RWPE1 (cell line): ENCODE measurements around the gene ALKBH7.
A peak's percentile ranks its signal among the peaks of the same experiment; 100 is the strongest.

Experiments
- CTCF ChIA-PET: fragments of 350-600 bp; sonication (Branson Sonifier 250); formaldehyde crosslinking; extraction: SDS; loops from one replicate; lab custom pipeline; 2021; lab: Yijun Ruan, JAX
- POLR2A ChIA-PET: fragments of 400-600 bp; formaldehyde crosslinking; extraction: SDS; loops from one replicate; lab custom pipeline; 2020; ENCODE audit warnings: antibody characterized with exemption; ENCODE audit not compliant: low non-redundant PET; lab: Yijun Ruan, JAX
- DNase-seq: peaks from one replicate; pipeline ENCODE4 v3.0.0; 2012; ENCODE audit warnings: low spot score
- H3K27ac ChIP-seq: fragments of 450-650 bp; 2 replicates; pipeline ENCODE4 v1.5.1; 2017
- TF ChIP-seq, protein P1 (sequence below): fragments of 450-650 bp; conservative IDR thresholded peaks from 2 replicates; pipeline ENCODE4 v1.5.1; 2017; ENCODE audit warnings: low read depth, mild to moderate bottlenecking

ALKBH7 gene, protein sequence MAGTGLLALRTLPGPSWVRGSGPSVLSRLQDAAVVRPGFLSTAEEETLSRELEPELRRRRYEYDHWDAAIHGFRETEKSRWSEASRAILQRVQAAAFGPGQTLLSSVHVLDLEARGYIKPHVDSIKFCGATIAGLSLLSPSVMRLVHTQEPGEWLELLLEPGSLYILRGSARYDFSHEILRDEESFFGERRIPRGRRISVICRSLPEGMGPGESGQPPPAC

DNA sequence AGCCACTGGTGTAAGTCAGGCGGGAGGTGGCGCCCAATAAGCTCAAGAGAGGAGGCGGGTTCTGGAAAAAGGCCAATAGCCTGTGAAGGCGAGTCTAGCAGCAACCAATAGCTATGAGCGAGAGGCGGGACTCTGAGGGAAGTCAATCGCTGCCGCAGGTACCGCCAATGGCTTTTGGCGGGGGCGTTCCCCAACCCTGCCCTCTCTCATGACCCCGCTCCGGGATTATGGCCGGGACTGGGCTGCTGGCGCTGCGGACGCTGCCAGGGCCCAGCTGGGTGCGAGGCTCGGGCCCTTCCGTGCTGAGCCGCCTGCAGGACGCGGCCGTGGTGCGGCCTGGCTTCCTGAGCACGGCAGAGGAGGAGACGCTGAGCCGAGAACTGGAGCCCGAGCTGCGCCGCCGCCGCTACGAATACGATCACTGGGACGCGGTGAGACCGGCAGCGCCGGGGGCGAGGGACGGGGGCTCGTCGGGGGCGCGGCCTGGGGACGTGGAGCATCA is at the start of gene ALKBH7:
ALKBH7 (plus strand) TSS at position 201 of the 502 bp plus-strand sequence; CDS start at position 228, 27 bp downstream.
- TF ChIP-seq, protein P1, sequence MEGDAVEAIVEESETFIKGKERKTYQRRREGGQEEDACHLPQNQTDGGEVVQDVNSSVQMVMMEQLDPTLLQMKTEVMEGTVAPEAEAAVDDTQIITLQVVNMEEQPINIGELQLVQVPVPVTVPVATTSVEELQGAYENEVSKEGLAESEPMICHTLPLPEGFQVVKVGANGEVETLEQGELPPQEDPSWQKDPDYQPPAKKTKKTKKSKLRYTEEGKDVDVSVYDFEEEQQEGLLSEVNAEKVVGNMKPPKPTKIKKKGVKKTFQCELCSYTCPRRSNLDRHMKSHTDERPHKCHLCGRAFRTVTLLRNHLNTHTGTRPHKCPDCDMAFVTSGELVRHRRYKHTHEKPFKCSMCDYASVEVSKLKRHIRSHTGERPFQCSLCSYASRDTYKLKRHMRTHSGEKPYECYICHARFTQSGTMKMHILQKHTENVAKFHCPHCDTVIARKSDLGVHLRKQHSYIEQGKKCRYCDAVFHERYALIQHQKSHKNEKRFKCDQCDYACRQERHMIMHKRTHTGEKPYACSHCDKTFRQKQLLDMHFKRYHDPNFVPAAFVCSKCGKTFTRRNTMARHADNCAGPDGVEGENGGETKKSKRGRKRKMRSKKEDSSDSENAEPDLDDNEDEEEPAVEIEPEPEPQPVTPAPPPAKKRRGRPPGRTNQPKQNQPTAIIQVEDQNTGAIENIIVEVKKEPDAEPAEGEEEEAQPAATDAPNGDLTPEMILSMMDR, result no peak
- H3K27ac ChIP-seq, result peak within 1 kb of the TSS; percentile 98
- CTCF ChIA-PET, result interaction anchor here (0.9 kb wide), 1 partner anchor 350 kb away, joined by 5 read pairs; no protein-coding TSS in a partner anchor
- POLR2A ChIA-PET, result interaction anchor here (0.6 to 1.0 kb wide), 3 partner anchors 24 to 158 kb away, joined by 3 to 9 read pairs (median 8); partner anchors contain the start of gene TNFSF9
- DNase-seq, result peak; percentile 95

DNA sequence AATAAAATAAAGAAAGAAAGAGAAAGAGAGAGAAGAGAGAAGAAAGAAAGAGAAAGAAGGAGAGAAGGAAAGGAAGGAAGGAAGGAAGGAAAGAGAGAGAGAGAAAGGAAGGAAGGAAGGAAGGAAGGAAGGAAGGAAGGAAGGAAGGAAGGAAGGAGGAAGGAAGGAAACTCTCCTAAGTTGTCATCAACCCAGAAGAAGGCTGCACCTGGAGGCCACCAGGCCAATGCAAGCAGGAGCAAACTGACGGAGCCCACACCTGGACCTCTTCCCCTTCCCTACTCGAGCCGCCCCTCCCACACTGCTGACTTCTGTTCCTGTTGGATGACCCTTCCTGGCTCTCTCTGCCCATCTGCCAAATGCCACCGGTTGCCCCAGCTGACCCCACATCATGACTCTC is 47.8 kb upstream of the ALKBH7 start:
- TF ChIP-seq, protein P1, result no peak
- no peak for DNase-seq
- ChIA-PET CTCF (no interaction called here), POLR2A (no interaction called here)
- no peak overlapping the region for H3K27ac ChIP-seq

DNA sequence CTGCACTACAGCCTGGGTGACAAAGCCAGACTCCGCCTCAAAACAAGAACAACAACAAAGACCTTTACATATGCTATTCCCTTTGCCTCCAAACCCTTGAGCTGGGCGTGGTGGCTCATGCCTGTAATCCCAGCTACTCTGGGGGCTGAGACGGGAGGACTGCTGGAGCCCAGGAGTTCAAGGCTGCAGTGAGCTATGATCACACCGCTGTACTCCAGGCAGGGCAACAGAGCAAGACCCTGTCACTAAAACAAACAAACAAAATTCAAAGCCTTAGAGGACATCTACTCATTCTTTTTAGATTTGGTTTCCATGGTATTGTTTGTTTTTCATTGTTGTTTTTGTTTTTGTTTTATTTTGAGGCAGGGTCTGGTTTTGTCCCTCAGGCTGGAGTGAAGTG is 47.0 kb upstream of the ALKBH7 start:
- TF ChIP-seq, protein P1, result no peak
- POLR2A ChIA-PET, result no interaction called here

DNA sequence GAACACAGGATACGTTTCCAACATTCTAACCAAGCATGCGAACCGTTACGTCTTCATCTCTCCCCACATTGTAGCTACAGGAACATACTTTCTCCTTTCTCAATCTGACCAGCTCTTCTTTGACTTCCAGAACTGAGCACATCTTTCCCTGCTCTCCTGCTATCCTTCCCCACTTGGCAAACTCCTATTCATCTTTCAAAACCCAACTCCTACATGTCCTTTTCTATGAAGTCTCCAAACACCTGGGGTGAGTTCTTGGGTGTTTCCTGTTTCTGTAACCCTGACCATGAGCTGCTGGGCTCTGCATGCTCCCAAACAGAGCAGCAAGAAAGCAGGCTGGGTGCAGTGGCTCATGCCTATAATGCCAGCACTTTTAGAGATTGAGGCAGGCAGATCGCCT is 45.8 kb upstream of the ALKBH7 start:
- no peak for DNase-seq
- TF ChIP-seq, protein P1, result no peak
- no peak overlapping the region for H3K27ac ChIP-seq
- ChIA-PET CTCF (interaction anchor here (0.6 kb wide), 1 partner anchor 68 kb away, joined by 3 read pairs; no protein-coding TSS in a partner anchor), POLR2A (no interaction called here)

More for the DNA sequence above, 47.0 kb upstream of the ALKBH7 start:
- CTCF ChIA-PET, result no interaction called here
- H3K27ac ChIP-seq, result no peak overlapping the region
- no peak for DNase-seq

DNA sequence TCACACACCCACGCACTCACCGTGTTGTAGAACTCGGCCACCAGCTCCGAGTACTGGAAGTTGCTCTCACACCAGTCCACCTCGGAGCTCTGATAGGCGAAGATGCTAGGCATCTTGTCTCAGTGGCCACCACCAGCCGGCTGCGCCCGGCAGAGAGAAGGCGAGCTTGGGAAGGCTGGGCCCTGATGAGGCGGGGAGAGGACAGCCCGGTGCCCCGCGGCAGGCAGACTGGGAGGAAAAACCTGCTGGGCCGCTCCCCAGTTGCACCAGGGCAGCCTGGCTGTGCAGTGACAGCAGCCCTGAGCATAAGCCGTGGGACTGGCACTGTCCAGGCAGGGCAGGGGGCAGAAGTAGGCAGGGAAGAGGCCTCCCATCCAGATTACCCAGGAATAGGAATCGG is 39.2 kb upstream of the ALKBH7 start, which contains the start of gene ACER1:
ACER1 (minus strand) TSS at position 174 of the 400 bp plus-strand sequence; CDS start at position 113, 61 bp downstream.
- ChIA-PET CTCF (interaction anchor here (0.7 kb wide), 1 partner anchor 346 kb away, joined by 3 read pairs; no protein-coding TSS in a partner anchor), POLR2A (no interaction called here)
- no peak within 1 kb of the TSS for H3K27ac ChIP-seq
- DNase-seq, result no peak
- TF ChIP-seq, protein P1, result no peak

DNA sequence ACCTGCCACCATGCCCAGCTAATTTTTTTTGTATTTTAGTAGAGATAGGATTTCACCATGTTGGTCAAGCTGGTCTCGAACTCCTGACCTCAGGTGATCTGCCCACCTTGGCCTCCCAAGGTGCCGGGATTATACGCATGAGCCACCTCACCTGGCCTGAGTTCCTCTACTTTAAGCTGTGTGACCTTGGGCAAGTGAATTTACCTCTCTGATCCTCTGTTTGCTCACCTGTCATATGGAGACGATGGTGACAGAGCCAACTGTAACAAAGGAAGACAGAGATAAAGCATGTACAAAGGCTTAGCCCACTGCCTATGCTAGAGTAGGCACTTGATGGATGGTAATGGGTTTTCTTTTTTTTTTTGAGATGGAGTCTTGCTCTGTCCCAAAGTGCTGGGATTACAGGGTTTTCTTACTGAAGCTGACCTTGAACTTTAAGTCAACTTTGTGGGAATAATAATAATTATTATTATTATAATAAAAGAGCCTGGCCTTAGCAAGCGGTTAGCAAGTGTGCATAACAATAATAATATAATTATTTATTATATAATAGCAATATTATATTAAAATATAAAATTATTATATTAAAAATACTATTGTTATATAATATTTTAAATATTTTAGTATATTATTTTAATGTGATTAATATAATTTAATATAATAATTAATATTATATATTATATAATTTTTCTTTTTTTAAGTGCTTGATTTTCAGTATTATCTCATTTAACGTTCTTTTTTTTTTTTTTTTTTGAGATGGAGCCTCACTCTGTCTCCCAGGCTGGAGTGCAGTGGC is 37.9 kb upstream of the ALKBH7 start:
- ChIA-PET POLR2A (no interaction called here), CTCF (interaction anchor here (0.6 to 0.8 kb wide), 2 partner anchors 78 to 205 kb away, joined by 4 to 8 read pairs; no protein-coding TSS in a partner anchor)
- DNase-seq, result no peak
- no peak overlapping the region for H3K27ac ChIP-seq
- TF ChIP-seq, protein P1, result no peak
